ENCODE data around the gene PCSK2. TPM values are rescaled to one million over a fixed set of nuclear protein-coding genes. Genes with fewer than 3 reads are reported as not detected.

The PCSK2 gene
- total RNA-seq, 1 experiment from 2014 or later, result not detected

- in situ Hi-C loops (cut with HindIII; ENCODE audit: low sequenced_read_pairs), result no loop called here
- DNase-seq (ENCODE audit: low spot score), result no peak
Observed at GRCh38 chr20:17488916-17489600, 262.2 kb downstream of the PCSK2 start.

GRCh38 chr20:17490501-17490900 is 263.7 kb downstream of the PCSK2 start:
- DNase-seq (ENCODE audit: low spot score), result no peak
- in situ Hi-C loops (cut with HindIII; ENCODE audit: low sequenced_read_pairs), result no loop called here

- DNase-seq (ENCODE audit: low spot score), result no peak
- in situ Hi-C loops (cut with HindIII; ENCODE audit: low sequenced_read_pairs), result no loop called here
Observed at GRCh38 chr20:17491041-17491440, 264.2 kb downstream of the PCSK2 start.

GRCh38 chr20:17491488-17491887 is 264.6 kb downstream of the PCSK2 start:
- in situ Hi-C loops (cut with HindIII; ENCODE audit: low sequenced_read_pairs), result no loop called here
- DNase-seq (ENCODE audit: low spot score), result no peak

- DNase-seq (ENCODE audit: low spot score), result no peak
- in situ Hi-C loops (cut with HindIII; ENCODE audit: low sequenced_read_pairs), result no loop called here
Observed at GRCh38 chr20:17493173-17493572, 266.3 kb downstream of the PCSK2 start.

- no peak for DNase-seq (ENCODE audit: low spot score)
- in situ Hi-C loops (cut with HindIII; ENCODE audit: low sequenced_read_pairs), result no loop called here
Observed at GRCh38 chr20:17494201-17494600, 267.4 kb downstream of the PCSK2 start.

GRCh38 chr20:17495826-17496225 is 269.0 kb downstream of the PCSK2 start:
- in situ Hi-C loops (cut with HindIII; ENCODE audit: low sequenced_read_pairs), result no loop called here
- no peak for DNase-seq (ENCODE audit: low spot score)

- in situ Hi-C loops (cut with HindIII; ENCODE audit: low sequenced_read_pairs), result no loop called here
- no peak for DNase-seq (ENCODE audit: low spot score)
Observed at GRCh38 chr20:17497821-17498580, 271.2 kb downstream of the PCSK2 start.

- in situ Hi-C loops (cut with HindIII; ENCODE audit: low sequenced_read_pairs), result no loop called here
- DNase-seq (ENCODE audit: low spot score), result no peak
Observed at GRCh38 chr20:17498641-17499040, 271.8 kb downstream of the PCSK2 start.

GRCh38 chr20:17499041-17499440 is 272.2 kb downstream of the PCSK2 start:
- DNase-seq (ENCODE audit: low spot score), result no peak
- in situ Hi-C loops (cut with HindIII; ENCODE audit: low sequenced_read_pairs), result no loop called here

- no peak for DNase-seq (ENCODE audit: low spot score)
- in situ Hi-C loops (cut with HindIII; ENCODE audit: low sequenced_read_pairs), result no loop called here
Observed at GRCh38 chr20:17500271-17500670, 273.4 kb downstream of the PCSK2 start.

- no peak for DNase-seq (ENCODE audit: low spot score)
- in situ Hi-C loops (cut with HindIII; ENCODE audit: low sequenced_read_pairs), result no loop called here
Observed at GRCh38 chr20:17500826-17501225, 274.0 kb downstream of the PCSK2 start.

- no peak for DNase-seq (ENCODE audit: low spot score)
- in situ Hi-C loops (cut with HindIII; ENCODE audit: low sequenced_read_pairs), result no loop called here
Observed at GRCh38 chr20:17501701-17502100, 274.9 kb downstream of the PCSK2 start.

- in situ Hi-C loops (cut with HindIII; ENCODE audit: low sequenced_read_pairs), result no loop called here
- DNase-seq (ENCODE audit: low spot score), result no peak
Observed at GRCh38 chr20:17502105-17502504, 275.3 kb downstream of the PCSK2 start.

GRCh38 chr20:17503301-17504065 is 276.6 kb downstream of the PCSK2 start:
- DNase-seq (ENCODE audit: low spot score), result no peak
- in situ Hi-C loops (cut with HindIII; ENCODE audit: low sequenced_read_pairs), result no loop called here

- in situ Hi-C loops (cut with HindIII; ENCODE audit: low sequenced_read_pairs), result no loop called here
- no peak for DNase-seq (ENCODE audit: low spot score)
Observed at GRCh38 chr20:17504066-17504897, 277.4 kb downstream of the PCSK2 start.

GRCh38 chr20:17504898-17505635 is 278.2 kb downstream of the PCSK2 start:
- in situ Hi-C loops (cut with HindIII; ENCODE audit: low sequenced_read_pairs), result no loop called here
- peak; percentile 72 for DNase-seq (ENCODE audit: low spot score)

- in situ Hi-C loops (cut with HindIII; ENCODE audit: low sequenced_read_pairs), result no loop called here
- DNase-seq (ENCODE audit: low spot score), result no peak
Observed at GRCh38 chr20:17505636-17506517, 279.0 kb downstream of the PCSK2 start.
